ENCODE measurements around the gene FOXO4.

- TF ChIP-seq POLR2A (IDR thresholded peaks at IDR 0.05; ENCODE audit: low read depth, low read length) = no peak
- TF ChIP-seq POLR2AphosphoS5 (IDR thresholded peaks at IDR 0.05; ENCODE audit: low read depth, low read length) = no peak
Observed at GRCh38 chrX:71052721-71053120, 42.9 kb upstream of the FOXO4 start.
